Measurements from ENCODE around the gene MIF4GD. TPM values are rescaled to one million over a fixed set of nuclear protein-coding genes. Genes with fewer than 3 reads are reported as not detected.

MIF4GD gene
- total and polyA plus RNA-seq, 9 of the 15 experiments (the other 6 are each of a cell fraction or from before 2014, with no cell fraction given): 11.8 to 63.8 (median 28.1) TPM

DNA sequence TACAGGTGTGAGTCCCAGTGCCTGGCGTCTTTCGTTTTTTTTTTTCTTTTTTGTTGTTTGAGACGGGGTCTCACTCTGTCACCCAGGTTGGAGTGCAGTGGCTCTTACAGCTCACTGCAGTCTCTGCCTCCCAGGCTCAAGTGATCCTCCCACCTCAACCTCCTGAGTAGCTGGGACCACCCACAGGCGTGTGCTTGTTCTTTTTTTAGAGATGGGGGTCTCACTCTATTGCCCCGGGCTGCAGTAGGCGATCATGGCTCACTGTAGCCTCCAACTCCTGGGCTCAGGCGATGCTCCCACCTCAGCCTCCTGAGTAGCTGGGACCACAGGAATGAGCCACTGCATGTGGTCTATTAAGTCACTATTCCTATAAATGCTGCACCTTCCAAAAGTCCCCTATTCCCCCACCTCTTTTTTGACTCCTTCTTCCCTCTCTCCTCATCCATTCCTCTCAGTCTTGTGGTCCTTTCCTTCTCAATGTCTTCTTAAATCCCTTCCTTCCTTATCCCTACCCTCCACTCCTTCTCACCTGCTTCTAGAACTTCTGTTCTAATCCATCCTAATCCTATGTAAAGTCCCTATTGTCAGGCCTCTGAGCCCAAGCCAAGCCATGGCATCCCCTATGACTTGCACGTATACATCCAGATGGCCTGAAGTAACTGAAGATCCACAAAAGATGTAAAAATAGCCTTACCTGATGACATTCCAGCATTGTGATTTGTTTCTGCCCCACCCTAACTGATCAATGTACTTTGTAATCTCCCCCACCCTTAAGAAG lies 18.8 kb downstream of the MIF4GD start:
- H3K4me1 ChIP-seq (replicated peaks in 1 of 2; ENCODE audit: control insufficient read depth in 2 of 2, insufficient read depth in 2 of 2, low read length in 2 of 2): peaks cover 0 to 12% of the 10 kb centered on the region in 2 experiments; a peak in 2 of 5 replicates
- FAIRE-seq (no peak), DNase-seq (ENCODE audit: extremely low read depth in 1 of 4, low spot score in 3 of 4) (no peak), ATAC-seq (no peak)
- H4K20me1 ChIP-seq (replicated peaks; ENCODE audit: control insufficient read depth, insufficient read depth, low read length): 0 out of 2 replicates have a peak, but pooled peaks cover 4% of the 10 kb centered on the region
- H3K4me3 ChIP-seq: no peak overlapping the region
- no peaks in the 10 kb centered on the region for H3K27me3 ChIP-seq (ENCODE audit: control insufficient read depth in 2 of 2, insufficient read depth in 2 of 2, low read length in 2 of 2)
- in situ Hi-C loops (cut with MboI) (no loop called here), intact Hi-C loops (cut with micrococcal nuclease) (no loop called here)
- POLR2A ChIA-PET: interaction anchor here (0.6 to 6.5 kb wide), 3 partner anchors 9 to 28 kb away, joined by 3 to 85 read pairs (median 9); partner anchors contain the start of genes GGA3 and MRPS7
- CTCF ChIA-PET (ENCODE audit: low intra/inter-chr PET ratio): no interaction called here
- WGBS (ENCODE audit: insufficient coverage, low coverage, missing lambda C conversion rate): 76% methylated on average over 7 of the region's 8 CpGs
- no TSS peak for BruUV-seq (replicated peaks)
- no peak overlapping the region for H3K4me2 ChIP-seq (ENCODE audit: insufficient read depth, low read length)
- H3K9me1 ChIP-seq (ENCODE audit: control insufficient read depth, insufficient read depth, low read length): peaks cover 2% of the 10 kb centered on the region
- no peak overlapping the region for H3K27ac ChIP-seq (ENCODE audit: extremely low read depth, low read depth, low read length)
- H2AFZ ChIP-seq (ENCODE audit: low read depth, low read length): no peak overlapping the region
- H3K9me3 ChIP-seq (replicated peaks; ENCODE audit: control insufficient read depth, insufficient read depth, low read depth, low read length): no peaks in the 10 kb centered on the region
- peak overlapping the region in 1 of 2 experiments; percentile 35; a peak in 1 of 4 replicates for H3K9ac ChIP-seq (ENCODE audit: insufficient read depth in 1 of 2, low read depth in 2 of 2, low read length in 2 of 2)
- 0 out of 2 replicates have a peak, but pooled peaks have one; percentile 61 for TF ChIP-seq ELF4 (CRISPR knock-in tag; IDR thresholded peaks at IDR 0.05)
- TF ChIP-seq, protein P1, sequence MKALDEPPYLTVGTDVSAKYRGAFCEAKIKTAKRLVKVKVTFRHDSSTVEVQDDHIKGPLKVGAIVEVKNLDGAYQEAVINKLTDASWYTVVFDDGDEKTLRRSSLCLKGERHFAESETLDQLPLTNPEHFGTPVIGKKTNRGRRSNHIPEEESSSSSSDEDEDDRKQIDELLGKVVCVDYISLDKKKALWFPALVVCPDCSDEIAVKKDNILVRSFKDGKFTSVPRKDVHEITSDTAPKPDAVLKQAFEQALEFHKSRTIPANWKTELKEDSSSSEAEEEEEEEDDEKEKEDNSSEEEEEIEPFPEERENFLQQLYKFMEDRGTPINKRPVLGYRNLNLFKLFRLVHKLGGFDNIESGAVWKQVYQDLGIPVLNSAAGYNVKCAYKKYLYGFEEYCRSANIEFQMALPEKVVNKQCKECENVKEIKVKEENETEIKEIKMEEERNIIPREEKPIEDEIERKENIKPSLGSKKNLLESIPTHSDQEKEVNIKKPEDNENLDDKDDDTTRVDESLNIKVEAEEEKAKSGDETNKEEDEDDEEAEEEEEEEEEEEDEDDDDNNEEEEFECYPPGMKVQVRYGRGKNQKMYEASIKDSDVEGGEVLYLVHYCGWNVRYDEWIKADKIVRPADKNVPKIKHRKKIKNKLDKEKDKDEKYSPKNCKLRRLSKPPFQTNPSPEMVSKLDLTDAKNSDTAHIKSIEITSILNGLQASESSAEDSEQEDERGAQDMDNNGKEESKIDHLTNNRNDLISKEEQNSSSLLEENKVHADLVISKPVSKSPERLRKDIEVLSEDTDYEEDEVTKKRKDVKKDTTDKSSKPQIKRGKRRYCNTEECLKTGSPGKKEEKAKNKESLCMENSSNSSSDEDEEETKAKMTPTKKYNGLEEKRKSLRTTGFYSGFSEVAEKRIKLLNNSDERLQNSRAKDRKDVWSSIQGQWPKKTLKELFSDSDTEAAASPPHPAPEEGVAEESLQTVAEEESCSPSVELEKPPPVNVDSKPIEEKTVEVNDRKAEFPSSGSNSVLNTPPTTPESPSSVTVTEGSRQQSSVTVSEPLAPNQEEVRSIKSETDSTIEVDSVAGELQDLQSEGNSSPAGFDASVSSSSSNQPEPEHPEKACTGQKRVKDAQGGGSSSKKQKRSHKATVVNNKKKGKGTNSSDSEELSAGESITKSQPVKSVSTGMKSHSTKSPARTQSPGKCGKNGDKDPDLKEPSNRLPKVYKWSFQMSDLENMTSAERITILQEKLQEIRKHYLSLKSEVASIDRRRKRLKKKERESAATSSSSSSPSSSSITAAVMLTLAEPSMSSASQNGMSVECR (CRISPR knock-in tag; IDR thresholded peaks at IDR 0.05): no peak
- H3K36me3 ChIP-seq (ENCODE audit: control insufficient read depth, insufficient read depth, low read length): peaks cover 8% of the 10 kb centered on the region; the same call in 1 of the 3 replicates
- H3K79me2 ChIP-seq (ENCODE audit: control insufficient read depth, insufficient read depth, low read length): peaks cover 50% of the 10 kb centered on the region

All from K562 (cell line).